Activated T-cell treated with anti-CD3 and anti-CD28 coated beads for 24 hours (primary cell): Measurements from ENCODE around the gene PLD1.

ENCODE experiments used
- DNase-seq: peaks from one replicate; pipeline ENCODE4 v3.0.0-alpha.2; 2020; ENCODE audit warnings: low read depth

Gene PLD1

DNA sequence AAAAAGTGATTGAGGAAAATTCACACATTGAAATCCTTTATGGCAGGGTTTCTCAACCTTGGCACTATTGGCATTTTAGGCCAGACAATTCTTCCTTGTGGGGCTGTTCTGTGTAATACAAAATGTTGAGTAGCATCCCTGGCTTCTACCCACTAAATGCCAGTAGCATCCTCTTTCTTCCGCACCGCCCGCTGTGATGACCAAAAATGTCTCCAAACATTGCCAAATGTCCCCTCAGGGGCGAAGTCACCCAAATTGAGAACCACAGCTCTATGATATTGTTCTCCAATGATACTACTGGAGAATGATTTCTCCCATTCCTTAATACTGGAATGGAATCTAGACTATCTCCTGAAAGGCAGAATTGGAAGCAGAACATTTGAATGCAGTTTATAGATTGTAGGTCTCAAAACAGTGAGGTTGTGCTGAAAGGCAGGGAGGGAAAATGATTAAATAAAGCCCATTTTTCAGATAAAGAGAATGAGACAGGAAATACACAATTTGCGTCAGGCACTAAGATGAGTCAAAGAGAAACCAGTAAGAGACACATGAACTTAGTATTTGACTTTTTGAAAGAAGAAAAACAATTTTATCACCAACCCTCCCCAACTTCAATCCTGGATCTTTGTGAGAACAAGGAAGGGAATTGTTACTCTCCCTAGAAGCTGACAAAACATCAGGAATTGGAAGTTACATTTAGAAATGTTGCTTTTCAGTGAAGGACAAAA is 248.5 kb downstream of the PLD1 start:
- no peak for DNase-seq

GRCh38 chr3:171559586-171559985 is 250.7 kb downstream of the PLD1 start:
- DNase-seq = no peak

DNA sequence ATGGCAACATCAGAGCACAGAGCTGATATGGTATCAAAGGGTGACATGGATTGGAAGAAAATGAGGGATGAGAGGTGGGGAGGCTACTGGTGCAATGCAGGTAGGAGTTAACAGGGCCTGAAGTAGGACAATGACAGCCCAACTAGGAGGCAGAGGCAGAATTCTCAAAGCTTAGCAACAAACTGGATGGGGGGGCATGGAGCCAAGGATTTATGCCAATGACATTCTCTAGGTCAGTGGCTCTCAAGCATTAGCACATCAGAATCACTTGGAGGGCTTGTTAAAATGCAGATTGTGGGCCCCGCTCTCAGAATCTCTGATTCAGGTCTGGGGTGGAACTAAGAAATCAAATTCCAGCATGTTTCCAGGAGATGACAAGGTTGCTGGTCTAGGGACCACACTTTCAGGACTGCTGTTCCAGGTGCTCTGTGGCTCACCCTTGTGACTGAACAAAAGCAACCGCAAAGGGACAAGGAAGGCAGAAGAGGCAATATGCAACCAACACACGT is 252.0 kb downstream of the PLD1 start:
- no peak for DNase-seq

- no peak for DNase-seq
Measured at GRCh38 chr3:171557173-171557572, 253.1 kb downstream of the PLD1 start.

GRCh38 chr3:171556574-171557145 is 253.6 kb downstream of the PLD1 start:
- DNase-seq = no peak

DNA sequence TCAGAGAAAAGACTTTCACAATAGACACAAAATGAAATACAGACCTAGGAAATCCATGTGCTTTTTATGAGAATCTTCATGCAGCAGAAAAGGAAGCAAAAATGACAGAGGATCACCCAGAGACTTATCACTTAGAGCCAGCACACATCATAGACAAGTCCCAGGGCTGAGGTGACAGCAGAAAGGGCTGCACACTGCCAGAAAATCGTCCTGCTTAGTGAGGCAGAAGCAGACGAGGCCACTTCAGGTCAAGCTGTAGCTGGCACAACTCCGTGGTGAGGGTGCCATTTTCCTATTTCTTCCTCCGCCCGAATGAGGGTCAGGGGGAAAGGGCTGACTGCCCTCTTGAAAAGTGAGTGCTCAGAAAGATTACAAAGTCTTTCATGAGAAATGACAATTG is 254.1 kb downstream of the PLD1 start:
- no peak for DNase-seq

DNA sequence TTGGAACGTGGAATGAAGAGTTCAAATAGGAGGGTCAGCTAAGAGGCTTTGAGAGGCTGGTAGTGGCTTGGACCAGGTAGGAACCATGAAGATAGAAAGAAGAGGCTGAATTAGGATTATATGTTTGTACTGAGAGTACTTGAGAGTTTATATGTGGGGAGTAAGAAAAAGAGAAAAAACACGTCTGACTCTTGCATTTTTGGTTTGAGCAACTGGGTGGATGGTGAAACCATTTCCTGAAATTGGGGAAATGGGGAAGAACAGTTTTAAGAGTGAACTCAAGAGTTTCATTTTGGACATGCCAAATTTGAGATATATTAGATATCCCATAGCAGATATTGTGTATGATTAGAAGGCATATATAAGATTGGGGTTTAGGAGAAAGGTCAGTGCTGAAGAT is 257.2 kb downstream of the PLD1 start:
- DNase-seq = no peak

DNA sequence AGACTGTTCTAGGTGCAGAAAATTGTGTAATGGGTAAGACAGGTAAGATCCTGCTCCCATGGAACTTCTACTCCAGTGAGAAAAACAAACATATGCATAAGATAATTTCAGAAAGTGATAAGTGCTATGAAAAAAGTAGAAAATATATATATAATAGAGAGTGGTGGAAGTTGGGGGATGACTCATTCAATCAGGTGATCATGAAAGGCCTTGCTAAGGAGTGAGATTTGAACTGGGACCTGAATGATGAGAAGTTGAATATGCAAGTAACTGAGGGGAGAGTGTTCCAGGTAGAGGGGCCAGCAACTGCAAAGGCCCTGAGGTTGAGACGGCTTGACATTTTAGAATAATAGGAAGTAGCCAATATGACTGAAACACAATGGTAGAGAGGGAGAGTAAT is 257.8 kb downstream of the PLD1 start:
- no peak for DNase-seq

GRCh38 chr3:171551296-171551695 is 259.0 kb downstream of the PLD1 start:
- DNase-seq = no peak
